Activated naive CD8-positive, alpha-beta T cell treated with anti-CD3 and anti-CD28 coated beads, Interleukin-2, amount 50 U/mL, for 24 hours (primary cell): ENCODE data around the gene EXOC3L4.

Experiments used
- ATAC-seq: fragments of 150-1000 bp; cut with Tn5 transposase; one replicate; pipeline ENCODE4 v1.10.0; 2021
- DNase-seq: peaks from one replicate; pipeline ENCODE4 v3.0.0; 2021
- H3K27ac Mint-ChIP-seq: one replicate; pipeline ENCODE4 v1.8.0; 2021; ENCODE audit warnings: mild to moderate bottlenecking, mixed read lengths
- H3K27me3 Mint-ChIP-seq: one replicate; pipeline ENCODE4 v1.8.0; 2021; ENCODE audit warnings: mixed read lengths
- H3K36me3 Mint-ChIP-seq: one replicate; pipeline ENCODE4 v1.8.0; 2021; ENCODE audit warnings: low read depth, mixed read lengths
- H3K4me1 Mint-ChIP-seq: one replicate; pipeline ENCODE4 v1.8.0; 2021; ENCODE audit warnings: mixed read lengths
- H3K4me3 Mint-ChIP-seq: one replicate; pipeline ENCODE4 v1.8.0; 2021; ENCODE audit warnings: mild to moderate bottlenecking, moderate library complexity, mixed read lengths
- H3K9me3 Mint-ChIP-seq: one replicate; pipeline ENCODE4 v1.8.0; 2021; ENCODE audit warnings: mixed read lengths

The EXOC3L4 gene

DNA sequence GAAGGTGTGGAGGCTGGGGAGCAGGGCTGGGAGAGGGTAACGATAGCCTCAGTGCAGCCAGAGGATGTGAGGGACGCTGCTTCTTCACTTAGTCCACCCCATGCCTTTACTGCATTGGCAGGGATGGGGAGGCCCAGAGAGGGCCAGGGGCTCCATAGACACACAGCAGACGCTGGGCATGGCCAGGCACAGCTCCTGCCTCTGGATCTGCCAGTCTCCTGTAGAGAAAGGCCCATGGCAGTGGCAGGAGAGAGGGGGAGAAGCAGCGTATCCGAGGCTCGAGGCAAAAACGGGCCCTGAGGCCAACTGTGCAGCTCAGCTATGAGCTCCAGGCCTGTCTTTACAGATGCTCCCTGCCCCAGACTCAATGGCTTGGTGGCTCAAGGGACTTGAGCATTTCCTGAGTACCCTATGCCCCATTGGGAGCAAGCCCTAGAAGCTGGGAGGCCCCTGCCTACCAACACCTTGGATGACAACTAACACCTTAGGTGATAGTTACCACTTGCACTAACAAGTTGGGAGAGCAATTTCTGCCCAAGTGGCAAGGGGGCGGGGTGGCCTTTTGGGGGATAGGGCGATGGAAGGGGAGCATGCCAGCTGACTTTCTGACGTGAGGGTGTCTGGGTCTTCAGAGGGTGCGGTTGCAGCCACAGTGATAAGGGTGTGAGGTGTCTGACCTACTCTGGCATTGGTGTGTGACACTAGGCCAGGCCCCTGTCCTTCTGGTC, 15.5 kb upstream of the EXOC3L4 start:
- ATAC-seq, result no peak
- no peak overlapping the region for H3K4me3 Mint-ChIP-seq
- peaks cover 5% of the 10 kb centered on the region for H3K27me3 Mint-ChIP-seq
- H3K4me1 Mint-ChIP-seq, result no peaks in the 10 kb centered on the region
- no peaks in the 10 kb centered on the region for H3K36me3 Mint-ChIP-seq
- no peak overlapping the region for H3K27ac Mint-ChIP-seq
- H3K9me3 Mint-ChIP-seq, result no peaks in the 10 kb centered on the region
- no peak for DNase-seq

DNA sequence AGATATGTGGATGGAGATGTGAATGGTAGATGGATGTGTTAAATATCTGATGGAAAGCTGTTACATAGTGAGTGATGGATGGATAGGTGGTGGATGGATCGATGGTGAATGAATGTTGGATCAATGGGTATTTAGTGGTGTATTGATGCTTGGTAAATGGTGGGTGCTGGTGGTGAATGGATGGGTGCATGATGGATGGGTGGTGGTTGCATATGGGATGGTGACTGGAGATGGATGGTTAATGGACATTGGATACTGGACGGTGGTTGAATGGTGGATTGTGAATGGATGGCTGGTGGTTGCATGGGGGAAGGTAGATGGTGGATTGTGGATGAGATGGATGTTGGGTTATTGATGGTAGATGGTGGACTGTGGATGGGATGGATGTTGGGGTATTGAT, 12.6 kb upstream of the EXOC3L4 start:
- no peak for ATAC-seq
- no peak overlapping the region for H3K27ac Mint-ChIP-seq
- no peaks in the 10 kb centered on the region for H3K36me3 Mint-ChIP-seq
- H3K27me3 Mint-ChIP-seq, result peaks cover 13% of the 10 kb centered on the region
- no peaks in the 10 kb centered on the region for H3K9me3 Mint-ChIP-seq
- H3K4me3 Mint-ChIP-seq, result no peak overlapping the region
- no peaks in the 10 kb centered on the region for H3K4me1 Mint-ChIP-seq
- DNase-seq, result no peak

DNA sequence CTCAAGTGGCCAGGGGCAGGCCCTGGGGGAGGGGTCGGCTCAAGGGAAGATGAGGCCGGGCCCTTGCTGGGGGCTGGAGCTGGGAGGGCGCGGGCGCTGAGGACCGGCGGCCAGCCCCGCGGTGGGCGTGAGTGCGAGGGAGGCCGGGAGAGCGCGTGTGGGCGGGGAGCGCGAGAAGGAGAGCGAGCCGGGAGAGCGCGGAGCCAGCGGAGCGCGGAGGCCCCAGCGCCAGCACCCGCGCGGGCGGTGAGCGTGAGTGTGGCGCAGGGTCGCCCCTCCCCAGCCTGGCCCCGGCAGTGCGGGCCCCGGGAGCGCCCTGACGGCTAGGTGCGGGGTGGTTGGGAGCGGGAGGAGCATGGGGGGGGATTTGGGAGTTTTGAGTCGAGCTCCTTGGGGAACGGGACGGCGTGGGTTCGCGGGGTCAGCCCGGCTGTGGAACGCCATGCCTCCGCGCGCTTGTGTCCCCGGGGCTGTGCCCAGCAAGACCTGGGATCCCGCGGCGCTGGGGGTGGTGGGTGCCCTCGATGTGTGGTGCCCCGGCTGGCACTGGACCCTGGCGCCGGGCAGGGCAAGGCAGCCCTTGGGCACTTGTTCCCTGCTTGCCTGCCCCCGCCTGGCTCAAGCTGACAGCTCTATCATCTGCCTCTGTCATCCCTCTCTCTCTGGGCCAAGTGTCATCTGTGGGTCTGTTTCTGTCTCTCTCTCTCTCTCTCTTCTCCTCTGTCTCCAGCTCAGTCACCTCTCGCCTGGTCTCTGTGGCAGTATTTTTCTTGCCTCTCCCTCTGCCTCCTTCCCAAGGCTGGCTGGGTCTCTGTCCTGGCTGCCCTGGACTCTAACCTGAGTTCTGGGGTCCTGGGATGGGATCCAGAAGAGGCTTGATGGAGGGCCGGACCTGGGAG, 10.3 kb upstream of the EXOC3L4 start, which contains the start of gene LBHD2:
Gene LBHD2, plus strand, starts transcription at position 190 of the 899 bp plus-strand sequence. CDS start 1,803 bp downstream, outside the sequence.
- no peaks in the 10 kb centered on the region for H3K36me3 Mint-ChIP-seq
- no peaks in the 10 kb centered on the region for H3K9me3 Mint-ChIP-seq
- peaks cover 15% of the 10 kb centered on the region for H3K27me3 Mint-ChIP-seq
- ATAC-seq, result no peak
- H3K27ac Mint-ChIP-seq, result no peak within 1 kb of the TSS
- no peak within 1 kb of the TSS for H3K4me3 Mint-ChIP-seq
- H3K4me1 Mint-ChIP-seq, result no peaks in the 10 kb centered on the region
- no peak for DNase-seq

DNA sequence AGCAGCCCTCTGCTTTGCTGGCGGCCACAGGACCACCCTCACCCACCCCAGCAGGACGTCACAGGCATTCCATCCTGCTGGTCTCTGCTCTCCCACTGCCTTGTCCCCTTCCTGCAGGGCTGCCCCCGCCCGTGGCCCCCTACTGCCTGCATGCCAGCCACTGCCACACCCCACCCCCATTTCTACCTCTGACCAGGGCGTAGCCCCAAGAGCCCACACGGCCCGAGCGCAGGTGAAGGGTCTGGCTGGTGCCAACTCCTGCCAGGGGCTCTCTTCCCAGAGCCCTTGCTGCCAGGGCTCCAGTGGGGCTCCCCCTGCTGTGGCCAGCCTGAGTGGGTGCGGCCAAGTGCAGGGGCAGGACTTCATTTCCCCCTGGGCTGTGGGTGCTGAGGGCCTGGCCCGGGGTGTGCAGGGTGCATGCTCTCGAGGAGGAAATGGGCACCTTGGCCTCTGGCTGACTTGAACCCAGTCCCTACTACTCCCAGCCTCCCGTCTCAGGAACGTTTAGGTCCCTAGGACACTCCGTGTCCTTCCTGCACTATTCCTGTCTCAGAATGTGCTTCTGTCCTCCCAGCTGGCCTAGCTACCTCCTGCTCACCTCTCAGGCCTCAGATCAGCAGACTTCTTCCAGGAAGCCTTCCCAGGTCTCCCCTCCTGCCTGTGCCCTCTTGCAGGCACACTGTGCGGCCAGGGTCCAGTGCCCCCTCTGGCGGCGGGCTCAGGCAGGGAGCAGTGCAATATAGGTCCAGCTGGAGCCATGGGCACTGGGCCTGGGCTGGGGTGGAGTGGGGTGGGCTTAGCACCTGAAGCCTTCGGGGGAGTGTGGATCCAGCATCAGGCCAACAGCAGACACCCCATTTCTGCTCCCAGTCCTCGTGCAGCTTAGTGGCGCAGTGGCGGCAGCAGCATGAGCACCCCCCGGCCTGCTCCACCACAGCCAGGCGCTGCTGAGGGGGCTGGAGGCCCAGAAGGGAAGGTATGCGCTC, 9.1 kb upstream of the EXOC3L4 start:
- DNase-seq (no peak), ATAC-seq (no peak)
- Mint-ChIP-seq H3K36me3 (no peaks in the 10 kb centered on the region), H3K4me1 (no peaks in the 10 kb centered on the region), H3K27ac (no peak overlapping the region), H3K9me3 (no peaks in the 10 kb centered on the region), H3K4me3 (no peak overlapping the region), H3K27me3 (peaks cover 16% of the 10 kb centered on the region)

DNA sequence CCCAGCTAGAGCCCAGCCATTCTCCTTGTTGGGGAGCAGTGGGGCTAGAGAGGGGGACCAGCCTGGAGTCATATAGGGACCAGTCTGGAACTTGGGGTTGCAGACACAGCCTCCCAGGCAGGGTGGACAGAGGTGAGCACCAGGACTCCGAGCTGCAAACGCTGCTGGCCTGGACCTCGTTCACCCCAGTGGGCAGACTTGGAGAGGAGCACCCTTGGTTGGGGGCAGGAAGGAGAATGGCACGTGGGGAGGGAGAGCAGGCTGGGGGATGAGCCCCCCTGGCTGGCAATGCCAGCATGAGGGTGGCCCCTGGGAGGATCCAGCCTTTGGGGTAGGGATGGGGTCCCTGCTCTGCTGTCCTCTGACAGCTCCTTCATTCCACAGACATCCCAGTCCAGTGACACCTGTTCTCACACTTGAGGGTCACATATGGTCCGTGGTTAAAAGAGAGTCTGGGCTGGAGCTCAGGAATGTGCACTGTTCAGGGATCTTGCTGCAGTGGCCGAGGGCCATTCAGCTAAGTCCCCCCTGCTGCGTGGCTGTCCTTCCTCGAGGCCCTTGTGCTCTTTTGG, 7.7 kb upstream of the EXOC3L4 start:
- ATAC-seq (no peak), DNase-seq (no peak)
- Mint-ChIP-seq H3K27ac (no peak overlapping the region), H3K4me3 (no peak overlapping the region), H3K36me3 (no peaks in the 10 kb centered on the region), H3K27me3 (peaks cover 16% of the 10 kb centered on the region), H3K4me1 (peaks cover 4% of the 10 kb centered on the region), H3K9me3 (no peaks in the 10 kb centered on the region)

DNA sequence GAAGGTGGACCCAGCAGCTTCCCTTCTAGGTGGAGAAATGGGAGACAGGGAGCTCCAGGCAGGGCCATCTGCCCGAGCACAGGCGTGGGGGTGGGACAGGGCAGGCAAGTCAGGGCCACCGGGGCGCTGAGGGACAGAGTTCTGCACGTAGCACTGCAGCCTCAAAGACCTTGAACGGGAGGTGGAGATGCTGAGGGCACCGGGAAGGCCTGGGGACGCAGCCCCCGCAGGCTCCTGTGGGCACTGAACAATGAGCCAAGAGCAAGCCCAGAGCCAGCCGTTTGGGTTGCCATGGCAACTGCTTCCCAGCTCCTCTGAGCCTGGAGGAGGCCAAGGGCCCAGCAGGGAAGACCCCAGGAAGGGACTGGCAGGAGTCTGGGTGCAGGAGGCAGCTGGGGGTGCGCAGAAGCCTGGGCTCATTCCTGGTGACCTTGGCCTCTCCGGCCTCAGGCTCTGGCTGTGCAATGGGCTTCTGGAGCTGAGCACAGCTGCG, 7.1 kb upstream of the EXOC3L4 start:
- no peak for ATAC-seq
- Mint-ChIP-seq H3K27me3 (peaks cover 16% of the 10 kb centered on the region), H3K4me1 (peaks cover 4% of the 10 kb centered on the region), H3K9me3 (no peaks in the 10 kb centered on the region), H3K4me3 (no peak overlapping the region), H3K27ac (no peak overlapping the region), H3K36me3 (no peaks in the 10 kb centered on the region)
- DNase-seq, result no peak

DNA sequence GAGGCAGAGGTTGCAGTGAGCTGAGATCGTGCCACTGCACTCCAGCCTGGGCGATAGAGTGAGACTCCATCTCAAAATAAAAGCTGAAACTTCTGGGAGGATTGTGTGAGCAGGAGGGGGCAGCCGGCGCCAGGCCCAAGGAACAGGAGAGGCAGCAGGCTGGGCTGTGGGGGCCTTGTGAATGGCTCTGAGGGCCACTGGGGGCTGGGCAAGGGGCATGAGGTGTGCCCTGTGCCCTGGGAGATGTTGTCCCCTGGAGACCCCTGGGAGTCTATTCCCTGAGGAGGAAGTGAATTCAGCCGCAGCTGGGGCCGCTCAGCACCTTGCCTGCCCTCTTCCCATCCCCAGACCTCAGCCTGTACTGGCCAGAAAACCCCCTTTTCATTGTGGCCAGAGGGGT, 5.6 kb upstream of the EXOC3L4 start:
- Mint-ChIP-seq H3K27me3 (peaks cover 16% of the 10 kb centered on the region), H3K9me3 (no peaks in the 10 kb centered on the region), H3K27ac (no peak overlapping the region), H3K4me1 (peaks cover 4% of the 10 kb centered on the region), H3K36me3 (no peaks in the 10 kb centered on the region), H3K4me3 (no peak overlapping the region)
- DNase-seq (no peak), ATAC-seq (no peak)

DNA sequence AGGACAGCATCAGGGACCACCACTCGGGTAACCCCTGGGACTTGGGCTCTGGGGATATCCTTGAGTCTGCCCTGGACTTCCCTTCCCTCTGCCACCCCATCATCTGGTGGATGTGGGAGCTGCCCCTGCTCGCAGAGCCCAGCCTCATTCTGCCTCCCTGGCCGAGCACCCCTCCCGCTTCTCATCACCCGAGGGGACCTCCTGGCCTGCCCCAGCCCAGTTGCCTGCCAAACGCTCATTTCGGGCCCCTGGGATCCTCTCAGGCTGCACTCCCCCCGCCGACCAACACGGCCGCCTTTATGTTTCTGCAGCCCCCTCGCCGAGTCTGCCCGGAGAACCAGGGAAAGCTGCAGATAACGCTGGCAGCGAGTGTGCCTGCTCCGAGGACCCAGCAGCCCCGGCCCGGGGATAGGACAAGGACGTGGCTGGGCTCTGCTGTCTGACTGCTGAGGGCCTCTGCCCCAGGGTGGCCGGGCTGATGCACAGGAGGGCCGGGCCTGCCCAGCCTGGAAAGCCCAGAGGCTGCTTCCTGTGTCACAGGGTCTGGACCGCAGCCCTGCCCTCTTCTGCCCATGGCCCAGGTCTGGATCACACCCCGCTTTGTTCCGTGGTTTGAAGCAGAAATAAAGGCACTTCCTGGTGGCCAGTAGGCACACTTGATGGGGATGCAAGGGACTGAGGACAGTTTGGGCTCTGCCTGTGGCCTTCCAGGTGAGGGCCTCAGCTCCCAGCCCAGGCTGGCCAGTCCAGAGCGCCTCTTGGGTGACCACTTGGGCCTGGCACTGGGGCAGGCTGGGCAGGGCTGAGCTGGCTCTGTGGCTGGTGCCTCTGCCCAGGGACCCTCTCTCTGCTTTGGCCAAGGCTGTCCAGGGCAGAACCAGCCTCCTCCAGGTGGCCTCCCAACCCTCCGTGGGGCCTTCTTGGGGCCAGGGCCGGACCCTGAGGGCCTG, 4.9 kb upstream of the EXOC3L4 start:
- peaks cover 4% of the 10 kb centered on the region for H3K4me1 Mint-ChIP-seq
- H3K9me3 Mint-ChIP-seq, result no peaks in the 10 kb centered on the region
- no peak for ATAC-seq
- no peak overlapping the region for H3K4me3 Mint-ChIP-seq
- DNase-seq, result no peak
- H3K27me3 Mint-ChIP-seq, result peaks cover 14% of the 10 kb centered on the region
- no peak overlapping the region for H3K27ac Mint-ChIP-seq
- H3K36me3 Mint-ChIP-seq, result no peaks in the 10 kb centered on the region

DNA sequence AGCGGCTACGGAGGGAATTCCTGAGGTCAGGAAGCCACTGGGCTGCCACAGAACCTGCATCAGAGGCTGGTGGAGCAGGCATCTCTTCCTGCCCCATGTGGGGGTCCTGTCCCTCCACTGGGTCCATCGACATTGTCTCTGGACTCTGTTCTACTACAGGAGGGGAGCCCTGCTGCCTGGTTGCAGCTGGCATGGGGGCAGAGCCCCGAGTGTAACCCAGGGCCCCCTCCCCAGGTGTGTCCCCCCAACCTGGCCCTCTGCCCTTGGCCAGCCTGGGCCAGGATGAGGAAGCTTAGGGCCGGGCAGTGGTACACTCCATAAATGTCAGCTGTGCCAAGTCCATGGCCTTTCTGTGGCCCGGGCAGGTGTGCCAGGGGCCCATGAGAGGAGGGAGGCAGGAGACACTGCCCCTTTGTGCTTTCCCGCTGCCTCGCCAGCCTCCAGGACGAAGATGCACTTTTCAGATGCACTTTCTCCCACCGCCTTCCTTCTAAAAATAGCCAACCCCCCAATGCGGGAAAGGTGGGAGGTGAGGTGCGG, 4.0 kb upstream of the EXOC3L4 start:
- Mint-ChIP-seq H3K9me3 (no peaks in the 10 kb centered on the region), H3K4me1 (peaks cover 4% of the 10 kb centered on the region), H3K4me3 (peak overlapping the region; percentile 45), H3K36me3 (no peaks in the 10 kb centered on the region), H3K27me3 (peaks cover 11% of the 10 kb centered on the region), H3K27ac (no peak overlapping the region)
- ATAC-seq (no peak), DNase-seq (no peak)

DNA sequence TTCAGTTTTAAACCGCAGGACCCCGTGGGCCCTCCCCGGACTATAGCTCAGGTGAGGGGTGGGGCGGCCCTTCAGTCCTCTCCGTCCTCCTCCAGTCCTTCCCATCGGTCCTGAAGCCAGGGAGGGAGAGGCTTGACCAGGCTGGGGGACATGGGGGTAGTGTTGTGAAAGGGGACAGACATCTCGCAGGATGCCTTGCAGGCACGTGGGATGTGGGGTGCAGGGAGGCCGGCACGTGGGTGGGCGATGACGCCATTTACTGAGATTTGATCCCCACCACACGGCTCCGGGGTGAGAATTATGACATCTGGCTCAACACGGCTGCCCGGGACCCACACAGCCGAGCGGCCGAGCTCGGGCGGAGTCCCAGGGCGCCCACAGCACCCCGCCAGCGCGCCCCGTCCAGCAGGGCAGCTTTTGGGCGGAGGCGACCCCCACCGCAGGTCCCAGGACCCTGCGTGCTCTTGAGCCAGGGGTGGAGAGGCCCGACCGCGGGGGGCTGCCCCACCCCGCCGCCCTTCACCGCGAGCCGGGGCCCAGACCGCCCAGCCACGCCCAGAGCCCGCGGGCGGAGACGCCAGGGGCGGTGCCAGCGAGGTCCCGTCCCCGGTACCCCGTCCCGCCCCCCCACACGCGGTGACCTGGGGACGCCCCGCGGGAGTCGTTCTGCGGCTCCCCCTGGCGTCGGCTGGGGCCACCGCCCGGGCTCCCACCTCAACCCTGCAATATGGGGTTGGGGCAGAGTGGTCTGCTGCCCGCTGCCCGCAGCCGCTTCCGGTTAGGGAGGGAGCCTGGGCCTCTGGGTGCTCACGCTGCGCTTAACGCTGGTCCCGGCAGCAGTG, 3.3 kb upstream of the EXOC3L4 start:
- peak; percentile 78 for ATAC-seq
- Mint-ChIP-seq H3K4me1 (peaks cover 4% of the 10 kb centered on the region), H3K36me3 (no peaks in the 10 kb centered on the region), H3K4me3 (peak overlapping the region; percentile 45), H3K9me3 (no peaks in the 10 kb centered on the region), H3K27ac (no peak overlapping the region), H3K27me3 (peaks cover 9% of the 10 kb centered on the region)
- DNase-seq, result peak; percentile 84

DNA sequence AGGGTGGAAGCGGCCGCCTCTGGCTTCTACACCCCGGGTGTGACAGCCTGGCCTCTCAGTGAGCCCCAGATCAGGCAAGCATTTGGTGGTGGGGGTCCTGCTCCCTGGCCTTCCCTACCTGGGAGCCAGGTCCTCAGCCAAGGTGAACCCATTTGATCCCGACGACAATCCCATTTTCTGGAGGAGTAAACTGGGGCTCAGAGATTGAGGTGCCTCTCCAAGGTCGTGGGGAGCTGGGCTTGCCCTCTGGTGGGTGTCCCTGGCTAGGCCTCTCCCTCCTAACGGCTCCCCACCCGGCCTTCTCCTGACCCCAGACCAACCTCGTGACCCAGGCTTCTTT, 2.7 kb upstream of the EXOC3L4 start:
- Mint-ChIP-seq H3K4me3 (no peak overlapping the region), H3K9me3 (no peaks in the 10 kb centered on the region), H3K4me1 (peaks cover 4% of the 10 kb centered on the region), H3K36me3 (no peaks in the 10 kb centered on the region), H3K27ac (no peak overlapping the region), H3K27me3 (peaks cover 6% of the 10 kb centered on the region)
- no peak for ATAC-seq
- no peak for DNase-seq

DNA sequence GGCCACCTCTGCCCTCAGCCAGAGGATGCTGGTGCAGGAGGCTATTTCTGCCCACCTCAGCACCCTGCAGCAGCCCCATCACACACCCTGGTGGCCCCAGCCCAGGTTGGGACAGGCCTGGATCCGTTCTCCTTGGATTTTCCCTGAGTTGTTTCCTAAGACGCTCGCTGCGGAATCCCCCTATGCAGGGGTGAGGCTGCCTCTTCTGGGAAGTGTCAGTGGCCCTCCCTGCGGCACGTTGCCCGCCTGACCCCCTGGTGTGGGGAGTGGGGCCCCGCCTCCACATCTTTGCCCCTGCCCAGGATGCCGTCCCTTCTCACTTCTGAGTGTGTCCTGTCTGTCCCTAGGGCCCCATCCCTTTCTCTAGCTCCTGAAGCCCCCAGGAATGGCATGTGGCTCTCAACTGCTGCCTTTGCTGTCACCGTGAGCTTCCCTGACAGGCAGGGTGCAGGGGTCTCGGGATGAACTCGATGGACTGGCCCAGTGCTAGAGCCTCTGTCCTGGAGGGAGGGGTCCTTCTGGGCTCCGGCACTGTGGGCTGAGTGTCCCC, 594 bp upstream of the EXOC3L4 start:
- DNase-seq, result no peak
- H3K27me3 Mint-ChIP-seq, result peaks cover 6% of the 10 kb centered on the region
- H3K4me3 Mint-ChIP-seq, result no peak overlapping the region
- H3K9me3 Mint-ChIP-seq, result no peaks in the 10 kb centered on the region
- no peak for ATAC-seq
- peaks cover 4% of the 10 kb centered on the region for H3K4me1 Mint-ChIP-seq
- no peak overlapping the region for H3K27ac Mint-ChIP-seq
- H3K36me3 Mint-ChIP-seq, result no peaks in the 10 kb centered on the region
